ENCODE data around the gene CDH4. TPM values are rescaled to one million over a fixed set of nuclear protein-coding genes. Genes with fewer than 3 reads are reported as not detected.

CDH4 gene
- total RNA-seq, 2 experiments from 2014 or later = 0.11 to 0.18 TPM

DNA sequence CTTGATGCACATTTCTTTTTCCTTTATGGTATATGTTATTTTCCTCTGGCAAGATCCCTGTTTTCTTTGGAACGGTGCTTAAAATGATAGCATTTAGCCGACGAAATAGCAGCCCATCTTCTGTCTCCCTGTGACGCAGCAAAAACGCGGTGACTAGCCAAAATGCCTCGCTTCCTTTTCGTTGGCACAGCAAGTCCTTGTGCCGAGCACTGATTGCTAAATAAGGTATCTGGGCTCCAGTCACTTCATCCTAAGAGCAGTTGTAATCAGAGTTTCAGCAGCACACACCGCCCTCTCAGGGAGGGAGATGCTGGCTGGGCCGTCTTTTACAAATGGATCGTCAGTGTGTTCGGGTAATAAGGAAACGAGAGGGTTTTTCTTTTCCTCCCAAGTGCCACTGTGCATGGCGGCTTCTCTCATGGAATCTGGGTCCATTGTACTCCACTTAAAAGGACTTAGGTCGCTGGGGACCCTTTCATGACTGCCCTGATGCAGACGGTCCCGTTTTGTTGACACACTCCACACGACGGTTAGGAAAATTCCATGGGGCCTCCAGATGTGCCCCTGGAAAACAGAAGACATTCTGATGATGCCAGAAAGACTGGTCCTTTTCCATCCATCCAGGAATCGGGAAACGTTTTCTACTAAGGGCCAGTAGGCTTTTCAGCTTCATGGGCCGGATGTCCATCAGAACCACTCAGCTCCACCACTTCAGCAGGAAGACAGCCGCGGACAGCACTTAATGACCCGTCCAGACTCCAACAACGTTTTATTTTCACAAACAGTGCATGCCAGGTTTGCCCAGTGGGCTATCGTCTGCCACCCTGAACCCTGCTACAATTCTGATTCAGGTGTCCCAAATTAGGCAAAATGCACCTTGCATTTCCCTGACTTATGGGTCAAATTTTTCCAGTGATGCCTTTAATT is 185.5 kb downstream of the CDH4 start:
- Mint-ChIP-seq H3K27ac (no peak overlapping the region), H3K4me3 (no peak overlapping the region), H3K9me3 (no peaks in the 10 kb centered on the region), H3K4me1 (ENCODE audit: low read depth) (no peaks in the 10 kb centered on the region), H3K36me3 (ENCODE audit: low read depth) (no peaks in the 10 kb centered on the region), H3K27me3 (peaks cover 13% of the 10 kb centered on the region)
- intact Hi-C loops (cut with micrococcal nuclease) = no loop called here
- TF ChIP-seq, protein P1, sequence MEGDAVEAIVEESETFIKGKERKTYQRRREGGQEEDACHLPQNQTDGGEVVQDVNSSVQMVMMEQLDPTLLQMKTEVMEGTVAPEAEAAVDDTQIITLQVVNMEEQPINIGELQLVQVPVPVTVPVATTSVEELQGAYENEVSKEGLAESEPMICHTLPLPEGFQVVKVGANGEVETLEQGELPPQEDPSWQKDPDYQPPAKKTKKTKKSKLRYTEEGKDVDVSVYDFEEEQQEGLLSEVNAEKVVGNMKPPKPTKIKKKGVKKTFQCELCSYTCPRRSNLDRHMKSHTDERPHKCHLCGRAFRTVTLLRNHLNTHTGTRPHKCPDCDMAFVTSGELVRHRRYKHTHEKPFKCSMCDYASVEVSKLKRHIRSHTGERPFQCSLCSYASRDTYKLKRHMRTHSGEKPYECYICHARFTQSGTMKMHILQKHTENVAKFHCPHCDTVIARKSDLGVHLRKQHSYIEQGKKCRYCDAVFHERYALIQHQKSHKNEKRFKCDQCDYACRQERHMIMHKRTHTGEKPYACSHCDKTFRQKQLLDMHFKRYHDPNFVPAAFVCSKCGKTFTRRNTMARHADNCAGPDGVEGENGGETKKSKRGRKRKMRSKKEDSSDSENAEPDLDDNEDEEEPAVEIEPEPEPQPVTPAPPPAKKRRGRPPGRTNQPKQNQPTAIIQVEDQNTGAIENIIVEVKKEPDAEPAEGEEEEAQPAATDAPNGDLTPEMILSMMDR (IDR thresholded peaks at IDR 0.05) = no peak
- POLR2A ChIA-PET = no interaction called here
- no peak for DNase-seq
- CTCF ChIA-PET = no interaction called here
- no peak for ATAC-seq

DNA sequence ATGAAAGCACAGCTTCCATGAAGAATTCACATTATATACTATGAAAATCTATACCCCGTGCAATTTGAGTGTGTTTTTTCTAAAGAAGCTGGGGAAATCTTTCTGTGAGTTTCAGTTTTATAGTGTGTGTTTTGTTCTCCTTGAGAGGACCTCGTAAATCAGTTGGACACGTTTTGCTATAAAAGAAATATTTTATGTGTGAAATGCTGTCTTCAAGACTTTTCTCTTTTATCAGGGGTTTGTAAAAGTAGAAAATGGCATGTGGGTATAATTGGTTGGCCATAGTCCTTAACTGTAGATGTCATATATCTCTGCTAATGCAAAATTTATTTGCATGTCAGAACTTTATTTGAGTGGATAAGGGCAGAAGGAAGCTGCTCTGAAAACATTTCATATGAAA is 186.2 kb downstream of the CDH4 start:
- no peak for DNase-seq
- Mint-ChIP-seq H3K9me3 (no peaks in the 10 kb centered on the region), H3K4me3 (no peak overlapping the region), H3K4me1 (ENCODE audit: low read depth) (no peaks in the 10 kb centered on the region), H3K27ac (no peak overlapping the region), H3K36me3 (ENCODE audit: low read depth) (no peaks in the 10 kb centered on the region), H3K27me3 (peaks cover 13% of the 10 kb centered on the region)
- intact Hi-C loops (cut with micrococcal nuclease) = no loop called here
- ATAC-seq = no peak
- POLR2A ChIA-PET = no interaction called here
- CTCF ChIA-PET = no interaction called here
- TF ChIP-seq, protein P1 (IDR thresholded peaks at IDR 0.05) = no peak

DNA sequence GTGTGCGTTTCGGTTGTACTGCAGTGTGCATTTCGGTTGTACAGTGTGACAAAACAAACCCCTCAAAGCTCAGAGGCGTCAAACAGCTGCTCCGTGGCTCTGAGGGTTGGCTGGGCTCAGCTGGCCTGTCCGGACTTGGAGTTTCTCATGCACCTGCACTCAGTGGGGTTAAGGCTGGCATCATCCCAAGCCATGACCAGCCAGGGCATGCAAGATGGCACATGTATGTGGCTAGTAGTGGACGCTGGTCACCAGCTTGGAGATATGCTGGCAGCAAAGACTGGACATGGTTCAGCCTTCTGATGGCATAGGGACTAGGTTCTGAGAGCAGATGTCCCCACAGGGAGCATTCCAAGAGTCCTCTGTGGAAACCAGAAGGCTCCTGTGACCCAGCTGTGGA is 187.2 kb downstream of the CDH4 start:
- ATAC-seq (no peak), DNase-seq (no peak)
- intact Hi-C loops (cut with micrococcal nuclease) = no loop called here
- Mint-ChIP-seq H3K27ac (no peak overlapping the region), H3K4me1 (ENCODE audit: low read depth) (no peaks in the 10 kb centered on the region), H3K4me3 (no peak overlapping the region), H3K9me3 (no peaks in the 10 kb centered on the region), H3K36me3 (ENCODE audit: low read depth) (no peaks in the 10 kb centered on the region), H3K27me3 (peaks cover 11% of the 10 kb centered on the region)
- ChIA-PET POLR2A (no interaction called here), CTCF (no interaction called here)
- TF ChIP-seq, protein P1 (IDR thresholded peaks at IDR 0.05) = no peak

DNA sequence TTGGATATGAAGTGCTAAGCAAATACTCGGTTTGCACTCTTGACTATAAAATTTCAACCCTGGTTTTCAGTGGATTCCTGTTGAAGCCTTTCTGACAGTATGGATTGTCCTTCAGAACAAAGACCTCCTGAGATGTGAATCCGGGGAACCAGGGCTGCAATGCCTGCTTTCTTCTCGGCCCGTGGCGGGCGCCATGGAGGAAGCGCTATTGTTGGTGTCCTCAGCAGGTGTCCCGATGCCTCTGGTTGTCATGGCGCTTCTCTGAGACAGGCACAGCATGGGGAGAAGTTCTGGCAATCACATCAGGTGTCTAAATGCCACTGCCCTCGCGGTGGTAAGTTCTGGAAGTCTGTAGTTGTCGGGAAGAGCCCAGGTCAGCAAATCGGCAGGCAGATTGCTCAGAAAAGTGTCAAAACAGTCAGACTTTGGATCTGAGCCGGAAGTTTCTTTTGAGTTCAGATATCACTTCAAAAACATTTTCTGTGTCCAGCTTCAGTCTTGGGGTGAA is 188.5 kb downstream of the CDH4 start:
- no peak for ATAC-seq
- intact Hi-C loops (cut with micrococcal nuclease) = no loop called here

DNA sequence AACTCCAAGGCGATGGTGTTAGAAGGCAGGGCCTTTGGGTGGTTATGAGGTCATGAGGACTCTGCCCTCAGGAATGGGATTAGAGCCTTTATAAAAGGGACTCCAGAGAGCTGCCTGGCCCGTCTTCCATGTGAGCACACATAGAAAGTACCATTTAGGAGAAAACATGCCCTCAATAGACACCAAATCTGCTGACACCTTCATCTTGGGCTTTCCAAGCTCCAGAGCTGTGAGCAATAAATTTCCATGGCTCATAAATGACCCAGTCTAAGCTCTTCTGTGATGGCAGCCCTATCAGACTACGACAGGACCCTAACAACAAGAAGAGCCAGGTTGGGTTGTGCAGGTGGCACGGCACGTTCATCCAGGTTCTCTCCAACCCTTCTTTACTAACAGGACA is 189.5 kb downstream of the CDH4 start:
- TF ChIP-seq, protein P1 (IDR thresholded peaks at IDR 0.05) = no peak
- Mint-ChIP-seq H3K9me3 (no peaks in the 10 kb centered on the region), H3K27me3 (peaks cover 3% of the 10 kb centered on the region), H3K4me1 (ENCODE audit: low read depth) (no peaks in the 10 kb centered on the region), H3K36me3 (ENCODE audit: low read depth) (no peaks in the 10 kb centered on the region), H3K4me3 (no peak overlapping the region), H3K27ac (no peak overlapping the region)
- intact Hi-C loops (cut with micrococcal nuclease) = no loop called here
- ATAC-seq (no peak), DNase-seq (no peak)
- POLR2A ChIA-PET = no interaction called here
- CTCF ChIA-PET = no interaction called here

More for the DNA sequence above, 188.5 kb downstream of the CDH4 start:
- Mint-ChIP-seq H3K27me3 (peaks cover 8% of the 10 kb centered on the region), H3K4me3 (no peak overlapping the region), H3K9me3 (no peaks in the 10 kb centered on the region), H3K4me1 (ENCODE audit: low read depth) (no peaks in the 10 kb centered on the region), H3K36me3 (ENCODE audit: low read depth) (no peaks in the 10 kb centered on the region), H3K27ac (no peak overlapping the region)
- TF ChIP-seq, protein P1 (IDR thresholded peaks at IDR 0.05) = no peak
- no peak for DNase-seq
- CTCF ChIA-PET = no interaction called here
- POLR2A ChIA-PET = no interaction called here
